ENCODE results near the gene NACC1.

NACC1 gene

GRCh38 chr19:13083008-13083404 lies 35.1 kb upstream of the NACC1 start:
- H3K27me3 ChIP-seq (ENCODE audit: insufficient read depth, poor library complexity, severe bottlenecking): no peaks in the 10 kb centered on the region
- TF ChIP-seq POLR2AphosphoS5 (IDR thresholded peaks at IDR 0.05; ENCODE audit: low read depth) (no peak), CTCF (IDR thresholded peaks at IDR 0.05; ENCODE audit: insufficient read depth, low read length) (no peak), GABPA (IDR thresholded peaks at IDR 0.05; ENCODE audit: low read depth) (no peak), SPI1 (IDR thresholded peaks at IDR 0.05; ENCODE audit: borderline replicate concordance, low read depth) (no peak)
- TF ChIP-seq, protein P1, sequence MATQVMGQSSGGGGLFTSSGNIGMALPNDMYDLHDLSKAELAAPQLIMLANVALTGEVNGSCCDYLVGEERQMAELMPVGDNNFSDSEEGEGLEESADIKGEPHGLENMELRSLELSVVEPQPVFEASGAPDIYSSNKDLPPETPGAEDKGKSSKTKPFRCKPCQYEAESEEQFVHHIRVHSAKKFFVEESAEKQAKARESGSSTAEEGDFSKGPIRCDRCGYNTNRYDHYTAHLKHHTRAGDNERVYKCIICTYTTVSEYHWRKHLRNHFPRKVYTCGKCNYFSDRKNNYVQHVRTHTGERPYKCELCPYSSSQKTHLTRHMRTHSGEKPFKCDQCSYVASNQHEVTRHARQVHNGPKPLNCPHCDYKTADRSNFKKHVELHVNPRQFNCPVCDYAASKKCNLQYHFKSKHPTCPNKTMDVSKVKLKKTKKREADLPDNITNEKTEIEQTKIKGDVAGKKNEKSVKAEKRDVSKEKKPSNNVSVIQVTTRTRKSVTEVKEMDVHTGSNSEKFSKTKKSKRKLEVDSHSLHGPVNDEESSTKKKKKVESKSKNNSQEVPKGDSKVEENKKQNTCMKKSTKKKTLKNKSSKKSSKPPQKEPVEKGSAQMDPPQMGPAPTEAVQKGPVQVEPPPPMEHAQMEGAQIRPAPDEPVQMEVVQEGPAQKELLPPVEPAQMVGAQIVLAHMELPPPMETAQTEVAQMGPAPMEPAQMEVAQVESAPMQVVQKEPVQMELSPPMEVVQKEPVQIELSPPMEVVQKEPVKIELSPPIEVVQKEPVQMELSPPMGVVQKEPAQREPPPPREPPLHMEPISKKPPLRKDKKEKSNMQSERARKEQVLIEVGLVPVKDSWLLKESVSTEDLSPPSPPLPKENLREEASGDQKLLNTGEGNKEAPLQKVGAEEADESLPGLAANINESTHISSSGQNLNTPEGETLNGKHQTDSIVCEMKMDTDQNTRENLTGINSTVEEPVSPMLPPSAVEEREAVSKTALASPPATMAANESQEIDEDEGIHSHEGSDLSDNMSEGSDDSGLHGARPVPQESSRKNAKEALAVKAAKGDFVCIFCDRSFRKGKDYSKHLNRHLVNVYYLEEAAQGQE (IDR thresholded peaks at IDR 0.05; ENCODE audit: insufficient replicate concordance, low read depth): no peak
- DNase-seq (ENCODE audit: low read depth in 1 of 2, low spot score in 1 of 2): no peak
- H3K27ac ChIP-seq (replicated peaks): no peak overlapping the region
- no peak overlapping the region for H3K4me3 ChIP-seq (replicated peaks; ENCODE audit: insufficient read depth, low read length)

DNA sequence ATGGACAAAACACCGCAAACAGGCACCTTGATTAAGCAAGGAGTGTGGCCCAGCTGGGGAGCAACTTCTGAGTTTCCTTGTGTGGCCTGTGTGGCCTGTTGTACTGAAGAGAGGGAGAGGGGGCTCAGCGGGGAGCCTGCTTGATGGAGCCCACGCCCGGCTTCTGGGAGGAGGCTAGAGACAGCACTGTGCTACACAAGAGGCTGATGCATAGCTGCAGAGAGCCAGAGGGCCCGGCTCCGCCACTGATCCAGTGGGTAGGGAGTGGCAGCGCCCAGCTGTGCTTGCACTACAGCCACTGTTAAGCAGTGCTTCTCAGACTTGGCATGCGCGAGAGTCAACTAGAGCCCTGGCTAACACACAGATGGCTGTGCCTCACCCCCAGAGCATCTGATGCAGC lies 34.4 kb upstream of the NACC1 start:
- Histone ChIP-seq H3K4me3 (replicated peaks; ENCODE audit: insufficient read depth, low read length) (no peak overlapping the region), H3K27ac (replicated peaks) (no peak overlapping the region), H3K27me3 (ENCODE audit: insufficient read depth, poor library complexity, severe bottlenecking) (no peaks in the 10 kb centered on the region)
- TF ChIP-seq, protein P1 (IDR thresholded peaks at IDR 0.05; ENCODE audit: insufficient replicate concordance, low read depth): no peak
- TF ChIP-seq POLR2AphosphoS5 (IDR thresholded peaks at IDR 0.05; ENCODE audit: low read depth): no peak
- TF ChIP-seq SPI1 (IDR thresholded peaks at IDR 0.05; ENCODE audit: borderline replicate concordance, low read depth): no peak
- no peak for TF ChIP-seq GABPA (IDR thresholded peaks at IDR 0.05; ENCODE audit: low read depth)
- no peak for TF ChIP-seq CTCF (IDR thresholded peaks at IDR 0.05; ENCODE audit: insufficient read depth, low read length)
- DNase-seq (ENCODE audit: low read depth in 1 of 2, low spot score in 1 of 2): no peak

DNA sequence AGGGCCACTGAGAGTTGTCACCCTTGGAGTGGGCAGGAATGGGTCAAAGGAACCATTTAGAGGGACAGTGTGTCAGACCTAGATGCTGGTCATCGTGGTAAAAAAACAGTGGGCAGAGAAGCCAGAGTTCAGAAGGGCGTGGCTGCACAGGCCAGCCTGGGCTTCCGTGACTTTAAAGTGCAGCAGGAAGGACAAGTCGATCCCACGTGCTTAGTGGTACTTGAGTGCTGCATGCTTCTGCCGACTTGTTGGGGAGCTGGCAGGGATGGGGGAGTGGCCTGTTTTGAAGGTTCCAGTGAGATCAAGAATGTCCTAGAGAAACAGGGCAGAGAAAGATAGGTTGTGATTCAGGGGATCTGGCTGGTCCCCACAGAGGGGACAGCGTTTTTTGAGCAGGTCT lies 32.4 kb upstream of the NACC1 start:
- Histone ChIP-seq H3K27ac (replicated peaks) (no peak overlapping the region), H3K4me3 (replicated peaks; ENCODE audit: insufficient read depth, low read length) (no peak overlapping the region), H3K27me3 (ENCODE audit: insufficient read depth, poor library complexity, severe bottlenecking) (no peaks in the 10 kb centered on the region)
- DNase-seq (ENCODE audit: low read depth in 1 of 2, low spot score in 1 of 2): no peak
- TF ChIP-seq SPI1 (IDR thresholded peaks at IDR 0.05; ENCODE audit: borderline replicate concordance, low read depth): no peak
- TF ChIP-seq CTCF (IDR thresholded peaks at IDR 0.05; ENCODE audit: insufficient read depth, low read length): no peak
- TF ChIP-seq POLR2AphosphoS5 (IDR thresholded peaks at IDR 0.05; ENCODE audit: low read depth): no peak
- TF ChIP-seq, protein P1 (IDR thresholded peaks at IDR 0.05; ENCODE audit: insufficient replicate concordance, low read depth): no peak
- no peak for TF ChIP-seq GABPA (IDR thresholded peaks at IDR 0.05; ENCODE audit: low read depth)
